GM12878 (cell line): ENCODE measurements around the gene PPFIBP1. TPM values are rescaled to one million over a fixed set of nuclear protein-coding genes. Genes with fewer than 3 reads are reported as not detected.

Experiments used
- ATAC-seq: fragments of 200-7000 bp; cut with Tn5 transposase; 3 replicates; pipeline ENCODE4 v1.9.1; 2020; ENCODE audit warnings: mild to moderate bottlenecking, moderate library complexity
- BruUV-seq: library from RNA; stranded (reverse); fragments of 400-500 nt; replicated peaks from 2 replicates; lab custom pipeline; 2021; lab: Mats Ljungman, UMichigan
- CTCF ChIA-PET: fragments of 300-600 bp; sonication (Branson Sonifier 250); formaldehyde crosslinking; extraction: SDS; loops from one replicate; lab custom pipeline; 2021; ENCODE audit warnings: inconsistent platforms; lab: Yijun Ruan, JAX
- POLR2A ChIA-PET: fragments of 350-600 bp; formaldehyde crosslinking; extraction: SDS; loops from one replicate; lab custom pipeline; 2021; ENCODE audit warnings: inconsistent platforms; lab: Charles Lee
- RAD21 ChIA-PET: fragments of 300-600 bp; sonication (Branson Sonifier 250); formaldehyde crosslinking; loops from one replicate; lab custom pipeline; 2023; ENCODE audit warnings: antibody characterized with exemption; ENCODE audit not compliant: unreplicated experiment; lab: Charles Lee
- SMC1A ChIA-PET: fragments of 300-600 bp; sonication (Branson Sonifier 250); formaldehyde crosslinking; loops from one replicate; lab custom pipeline; 2023; ENCODE audit not compliant: unreplicated experiment, uncharacterized antibody; lab: Charles Lee
- DNase-seq: peaks from one replicate; pipeline ENCODE4 v3.0.0-alpha.2; 2011; ENCODE audit warnings: low read depth, low spot score
- FAIRE-seq: peaks from 3 replicates; lab custom pipeline; 2011; peaks lifted over from hg19 to GRCh38; lab: Jason Lieb, UNC
- H2AFZ ChIP-seq: 2 replicates; pipeline ENCODE4 v1.6.0; 2011; ENCODE audit warnings: low read depth, low read length, control low read depth; ENCODE audit not compliant: control insufficient read depth
- H3K27ac ChIP-seq: 2 replicates; pipeline ENCODE4 v1.5.1; 2011; ENCODE audit warnings: control low read depth; ENCODE audit not compliant: control insufficient read depth, insufficient read depth
- H3K27me3 ChIP-seq, 2 experiments: replicated peaks in 1 of 2; 2 replicates each; pipeline versions ENCODE4 v1.6.0 to v1.6.1; 2011; ENCODE audit warnings: low read length in 1 of 2; ENCODE audit not compliant: control insufficient read depth in 2 of 2, insufficient read depth in 2 of 2
- H3K36me3 ChIP-seq, 2 experiments: 2 replicates each; pipeline ENCODE4 v1.5.1; 2011; ENCODE audit warnings: low read length in 1 of 2; ENCODE audit not compliant: control insufficient read depth in 2 of 2, insufficient read depth in 2 of 2
- H3K4me1 ChIP-seq: 2 replicates; pipeline ENCODE4 v1.6.1; 2011; ENCODE audit warnings: mild to moderate bottlenecking, low read length, moderate library complexity, mixed read lengths; ENCODE audit not compliant: control insufficient read depth, insufficient read depth
- H3K4me2 ChIP-seq: 2 replicates; pipeline ENCODE4 v1.6.0; 2011; ENCODE audit warnings: control low read depth; ENCODE audit not compliant: control insufficient read depth, insufficient read depth
- H3K4me3 ChIP-seq: fragments of 200-600 bp; sonication (generic); 2 replicates; pipeline ENCODE4 v1.5.1; 2016
- H3K79me2 ChIP-seq: 2 replicates; pipeline ENCODE4 v1.6.0; 2011; ENCODE audit warnings: low read length; ENCODE audit not compliant: control insufficient read depth, insufficient read depth
- H3K9ac ChIP-seq: 2 replicates; pipeline ENCODE4 v1.8.0; 2011; ENCODE audit warnings: low read length, control low read depth, mixed read lengths; ENCODE audit not compliant: control insufficient read depth, insufficient read depth
- H3K9me3 ChIP-seq: replicated peaks from 3 replicates; pipeline ENCODE4 v1.5.1; 2011; ENCODE audit warnings: mild to moderate bottlenecking, low read length; ENCODE audit not compliant: control insufficient read depth, insufficient read depth
- H4K20me1 ChIP-seq: 2 replicates; pipeline ENCODE4 v1.6.0; 2011; ENCODE audit not compliant: control insufficient read depth, insufficient read depth
- ATF3 ChIP-seq: IDR thresholded peaks from 2 replicates; pipeline ENCODE4 v1.6.1; 2011; ENCODE audit warnings: low read depth, mild to moderate bottlenecking, low read length, moderate library complexity, borderline replicate concordance; ENCODE audit errors: extremely low read depth
- ATF7 ChIP-seq: fragments of 450-650 bp; IDR thresholded peaks from 2 replicates; pipeline ENCODE4 v1.6.1; 2016; ENCODE audit warnings: low read depth, mild to moderate bottlenecking
- BRCA1 ChIP-seq: IDR thresholded peaks from 2 replicates; pipeline ENCODE4 v1.6.1; 2011; ENCODE audit warnings: low read depth, low read length, improper control_type of control experiment
- CREM ChIP-seq: IDR thresholded peaks from 2 replicates; pipeline ENCODE4 v1.6.1; 2014; ENCODE audit warnings: antibody characterized with exemption, low read depth
- ETV6 ChIP-seq, 2 experiments: fragments of 450-650 bp in 1 of 2; IDR thresholded peaks in 1 of 2; conservative IDR thresholded peaks in 1 of 2; 2 replicates each; pipeline ENCODE4 v1.6.1; 2014; ENCODE audit warnings: antibody characterized with exemption in 1 of 2, borderline replicate concordance in 1 of 2, low read depth in 1 of 2, mild to moderate bottlenecking in 1 of 2, moderate library complexity in 1 of 2
- LARP7 ChIP-seq: fragments of 450-650 bp; IDR thresholded peaks from 2 replicates; pipeline ENCODE4 v1.6.1; 2017; ENCODE audit warnings: mild to moderate bottlenecking
- NFYA ChIP-seq: IDR thresholded peaks from 2 replicates; pipeline ENCODE4 v1.6.1; 2011; ENCODE audit warnings: low read depth, mild to moderate bottlenecking, low read length, improper control_type of control experiment, borderline replicate concordance
- PAX5 ChIP-seq: IDR thresholded peaks from 2 replicates; pipeline ENCODE4 v1.6.1; 2011; ENCODE audit warnings: low read depth, low read length, borderline replicate concordance
- PAX8 ChIP-seq: fragments of 450-650 bp; IDR thresholded peaks from 2 replicates; pipeline ENCODE4 v1.6.1; 2017; ENCODE audit warnings: mild to moderate bottlenecking, moderate library complexity
- RB1 ChIP-seq: fragments of 450-650 bp; formaldehyde crosslinking; IDR thresholded peaks from 2 replicates; pipeline ENCODE4 v1.6.1; 2017; ENCODE audit warnings: mild to moderate bottlenecking, borderline replicate concordance
- RFX5 ChIP-seq: IDR thresholded peaks from 2 replicates; pipeline ENCODE4 v1.6.1; 2011; ENCODE audit warnings: low read depth, low read length, improper control_type of control experiment
- STAT3 ChIP-seq: IDR thresholded peaks from 2 replicates; pipeline ENCODE4 v1.6.1; 2011; ENCODE audit warnings: low read depth, low read length, improper control_type of control experiment
- TCF12 ChIP-seq: IDR thresholded peaks from 2 replicates; pipeline ENCODE4 v1.6.1; 2011; ENCODE audit warnings: low read depth, mild to moderate bottlenecking, low read length
- USF2 ChIP-seq: IDR thresholded peaks from 2 replicates; pipeline ENCODE4 v1.6.1; 2011; ENCODE audit warnings: low read depth, low read length, improper control_type of control experiment, borderline replicate concordance
- WRNIP1 ChIP-seq: IDR thresholded peaks from 2 replicates; pipeline ENCODE4 v1.6.1; 2011; ENCODE audit warnings: low read depth, low read length, improper control_type of control experiment, borderline replicate concordance
- WGBS: methylation state at CpG from one replicate; pipeline ENCODE4 v1.1.6; 2016; ENCODE audit warnings: low lambda C conversion rate; ENCODE audit not compliant: insufficient replicate concordance, insufficient coverage; ENCODE audit errors: missing lambda C conversion rate; 5-methylcytosine and 5-hydroxymethylcytosine counted together
- in situ Hi-C: fragments of 300-500 bp; cut with MboI; formaldehyde crosslinking; loops from 9 replicates; pipeline ENCODE4 v1.14.3; 2018; ENCODE audit warnings: mixed read lengths
- intact Hi-C: fragments of 100-400 bp; cut with micrococcal nuclease; formaldehyde crosslinking; loops from one replicate; pipeline ENCODE4 v1.14.2; 2022; ENCODE audit not compliant: unreplicated experiment
- polyA plus RNA-seq, 11 experiments: library from polyadenylated mRNA; depleted of rRNA in 4 of 11; unstranded in 6 of 11; stranded (reverse) in 5 of 11; fragments of >200 nt; fragmentation: Nextera tagmentation in 4 of 11; fragmentation: Illumina TruSeq in 1 of 11; extraction: Ambion mirVana in 4 of 11; extraction: Trizol in 1 of 11; gene quantifications; 1 replicate in 1 of 11; 2 replicates in 10 of 11; pipeline versions ENCODE4 v1.2.1 to v1.2.3, GENCODE V29; 2011 to 2016; ENCODE audit warnings: inconsistent platforms in 2 of 11, missing spikeins in 2 of 11, low read depth in 1 of 11
- total RNA-seq, 4 experiments: library from RNA; depleted of rRNA in 3 of 4; stranded (reverse); fragments of >200 nt in 3 of 4; fragmentation: Illumina TruSeq in 1 of 4; extraction: Trizol in 1 of 4; gene quantifications; 2 replicates each; pipeline versions ENCODE4 v1.2.1 to v1.2.3, GENCODE V29; 2013 to 2021
- TF ChIP-seq, protein P1 (sequence below): fragments of 450-650 bp; formaldehyde crosslinking; IDR thresholded peaks from 2 replicates; pipeline ENCODE4 v1.5.0; 2022; ENCODE audit warnings: mild to moderate bottlenecking, missing genetic modification characterization
- TF ChIP-seq, protein P2 (sequence below): IDR thresholded peaks from 2 replicates; pipeline ENCODE4 v1.6.1; 2012; ENCODE audit warnings: low read depth, low read length, improper control_type of control experiment

Gene PPFIBP1
- total and polyA plus RNA-seq, 10 of the 15 experiments (the other 5 are each of a cell fraction or from before 2014, with no cell fraction given): 0.47 to 7.8 (median 3.6) TPM

GRCh38 chr12:27539191-27539631 lies 15.2 kb downstream of the PPFIBP1 start (continued):
- TF ChIP-seq, protein P1, sequence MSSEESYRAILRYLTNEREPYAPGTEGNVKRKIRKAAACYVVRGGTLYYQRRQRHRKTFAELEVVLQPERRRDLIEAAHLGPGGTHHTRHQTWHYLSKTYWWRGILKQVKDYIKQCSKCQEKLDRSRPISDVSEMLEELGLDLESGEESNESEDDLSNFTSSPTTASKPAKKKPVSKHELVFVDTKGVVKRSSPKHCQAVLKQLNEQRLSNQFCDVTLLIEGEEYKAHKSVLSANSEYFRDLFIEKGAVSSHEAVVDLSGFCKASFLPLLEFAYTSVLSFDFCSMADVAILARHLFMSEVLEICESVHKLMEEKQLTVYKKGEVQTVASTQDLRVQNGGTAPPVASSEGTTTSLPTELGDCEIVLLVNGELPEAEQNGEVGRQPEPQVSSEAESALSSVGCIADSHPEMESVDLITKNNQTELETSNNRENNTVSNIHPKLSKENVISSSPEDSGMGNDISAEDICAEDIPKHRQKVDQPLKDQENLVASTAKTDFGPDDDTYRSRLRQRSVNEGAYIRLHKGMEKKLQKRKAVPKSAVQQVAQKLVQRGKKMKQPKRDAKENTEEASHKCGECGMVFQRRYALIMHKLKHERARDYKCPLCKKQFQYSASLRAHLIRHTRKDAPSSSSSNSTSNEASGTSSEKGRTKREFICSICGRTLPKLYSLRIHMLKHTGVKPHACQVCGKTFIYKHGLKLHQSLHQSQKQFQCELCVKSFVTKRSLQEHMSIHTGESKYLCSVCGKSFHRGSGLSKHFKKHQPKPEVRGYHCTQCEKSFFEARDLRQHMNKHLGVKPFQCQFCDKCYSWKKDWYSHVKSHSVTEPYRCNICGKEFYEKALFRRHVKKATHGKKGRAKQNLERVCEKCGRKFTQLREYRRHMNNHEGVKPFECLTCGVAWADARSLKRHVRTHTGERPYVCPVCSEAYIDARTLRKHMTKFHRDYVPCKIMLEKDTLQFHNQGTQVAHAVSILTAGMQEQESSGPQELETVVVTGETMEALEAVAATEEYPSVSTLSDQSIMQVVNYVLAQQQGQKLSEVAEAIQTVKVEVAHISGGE (CRISPR knock-in tag): no peak
- no peak for TF ChIP-seq ETV6 (conservative IDR thresholded peaks at IDR 0.05 in 1 of 2, IDR thresholded peaks at IDR 0.05 in 1 of 2; ENCODE audit: borderline replicate concordance in 1 of 2, low read depth in 1 of 2)
- no peak for TF ChIP-seq PAX8

DNA sequence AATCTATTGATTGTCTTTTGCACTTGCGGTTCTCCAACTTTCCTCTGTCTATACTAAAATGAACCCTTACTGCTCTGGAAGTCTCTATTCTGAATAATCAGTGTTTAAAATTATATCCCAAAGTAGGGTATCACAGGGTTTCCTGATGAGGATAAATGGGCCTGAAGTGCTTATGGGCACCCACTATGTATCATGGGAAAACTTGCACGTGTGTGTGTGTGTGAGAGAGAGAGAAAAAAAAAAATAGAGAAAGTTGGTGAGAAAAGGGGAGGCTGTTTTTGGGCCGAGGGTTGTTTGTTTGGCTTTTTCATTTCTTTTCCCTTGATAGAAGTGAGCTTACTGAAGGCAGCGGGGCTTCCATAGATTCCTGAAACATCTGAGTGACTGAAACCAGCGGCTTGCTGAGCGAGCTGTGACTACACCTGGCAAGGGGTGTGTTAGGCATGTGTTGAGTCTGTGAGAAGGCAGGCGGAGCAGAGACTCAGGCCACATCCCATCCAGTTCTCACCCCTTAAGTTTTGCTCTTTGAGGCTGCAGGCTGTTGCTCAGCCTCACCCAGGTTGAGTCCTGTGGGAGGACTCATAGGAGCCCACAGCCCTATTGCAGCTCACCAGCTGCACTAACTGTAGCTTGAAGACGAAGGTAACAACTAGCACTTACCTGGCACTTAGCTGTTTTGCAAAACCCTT lies 17.2 kb downstream of the PPFIBP1 start:
- intact Hi-C loops (no loop called here), in situ Hi-C loops (no loop called here)
- Histone ChIP-seq H3K36me3 (no peaks in the 10 kb centered on the region), H3K4me1 (peaks cover 20% of the 10 kb centered on the region), H3K4me2 (no peak overlapping the region), H2AFZ (no peak overlapping the region), H3K27me3 (no peaks in the 10 kb centered on the region), H3K9me3 (no peaks in the 10 kb centered on the region; the same call in 2 of the 3 replicates), H3K9ac (no peak overlapping the region), H3K4me3 (no peak overlapping the region), H3K79me2 (peaks cover 19% of the 10 kb centered on the region), H3K27ac (no peak overlapping the region), H4K20me1 (no peaks in the 10 kb centered on the region)
- ATAC-seq (no peak), DNase-seq (no peak), FAIRE-seq (no peak)
- ChIA-PET RAD21 (no interaction called here), CTCF (interaction anchor here (0.6 to 0.9 kb wide), 2 partner anchors 94 to 178 kb away, joined by 3 to 4 read pairs; no protein-coding TSS in a partner anchor), POLR2A (interaction anchor here (0.6 kb wide), 1 partner anchor 137 kb away, joined by 4 read pairs; no protein-coding TSS in a partner anchor), SMC1A (interaction anchor here (1.0 kb wide), 1 partner anchor 10 kb away, joined by 3 read pairs; no protein-coding TSS in a partner anchor)
- WGBS: 76% methylated on average over 8 of the region's 8 CpGs
- BruUV-seq: no TSS peak
- TF ChIP-seq PAX5 (no peak), RFX5 (no peak), BRCA1 (no peak), ATF3 (no peak), LARP7 (no peak), USF2 (no peak), STAT3 (no peak), ATF7 (no peak), NFYA (no peak), RB1 (no peak), WRNIP1 (no peak), TCF12 (no peak), CREM (no peak)
- TF ChIP-seq, protein P2, sequence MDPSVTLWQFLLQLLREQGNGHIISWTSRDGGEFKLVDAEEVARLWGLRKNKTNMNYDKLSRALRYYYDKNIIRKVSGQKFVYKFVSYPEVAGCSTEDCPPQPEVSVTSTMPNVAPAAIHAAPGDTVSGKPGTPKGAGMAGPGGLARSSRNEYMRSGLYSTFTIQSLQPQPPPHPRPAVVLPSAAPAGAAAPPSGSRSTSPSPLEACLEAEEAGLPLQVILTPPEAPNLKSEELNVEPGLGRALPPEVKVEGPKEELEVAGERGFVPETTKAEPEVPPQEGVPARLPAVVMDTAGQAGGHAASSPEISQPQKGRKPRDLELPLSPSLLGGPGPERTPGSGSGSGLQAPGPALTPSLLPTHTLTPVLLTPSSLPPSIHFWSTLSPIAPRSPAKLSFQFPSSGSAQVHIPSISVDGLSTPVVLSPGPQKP: no peak
